Breast epithelium (tissue), 3 donors: Measurements from ENCODE around the gene SRRM2.

ENCODE experiments used
- CTCF ChIP-seq, 3 donors: fragments of 450-650 bp; IDR thresholded peaks; one replicate each; pipeline ENCODE4 v1.5.1; 2016 to 2017; ENCODE audit warnings: antibody characterized with exemption in 3 of 3, mild to moderate bottlenecking in 3 of 3, moderate library complexity in 3 of 3
- POLR2A ChIP-seq: fragments of 450-650 bp; IDR thresholded peaks from one replicate; pipeline ENCODE4 v1.6.1; 2016; ENCODE audit warnings: antibody characterized with exemption, mild to moderate bottlenecking, moderate library complexity

DNA sequence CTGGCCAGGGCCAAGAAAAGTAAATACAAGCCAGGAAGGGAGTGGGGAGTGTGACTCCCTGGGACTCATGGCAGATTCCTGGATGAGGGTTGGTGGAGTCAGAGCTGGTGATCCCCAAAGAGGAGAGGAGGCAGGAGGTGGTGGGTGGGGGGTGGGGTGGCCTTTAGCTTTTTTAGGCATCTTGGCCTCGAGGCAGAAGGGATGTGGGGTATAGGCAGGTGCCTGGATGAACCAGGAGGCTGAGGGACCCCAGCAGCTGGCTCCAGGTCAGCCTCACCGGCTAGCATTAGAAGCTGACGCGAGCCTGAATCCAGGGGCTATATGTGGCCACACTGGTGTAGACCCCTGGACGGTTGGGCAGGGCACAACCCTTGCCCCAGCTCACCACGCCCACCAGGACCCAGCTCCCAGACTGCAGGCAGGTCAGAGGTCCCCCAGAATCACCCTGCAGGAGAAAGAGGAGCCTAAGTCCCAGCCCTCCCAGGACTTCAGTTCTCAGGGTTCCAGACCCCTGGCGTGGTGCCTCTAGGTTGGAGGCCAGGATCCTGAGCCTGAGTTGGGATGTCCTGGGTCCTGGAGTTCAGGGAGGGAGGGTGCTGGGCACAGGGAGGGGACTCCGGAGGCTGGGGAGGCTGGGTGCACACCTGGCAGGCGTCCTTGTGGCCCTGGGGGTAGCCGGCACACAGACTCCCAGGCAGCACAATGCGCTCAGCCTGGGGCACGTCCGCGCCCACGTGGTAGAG is 32.1 kb downstream of the SRRM2 start:
- TF ChIP-seq CTCF (IDR thresholded peaks at IDR 0.05): no peak
- no peak for TF ChIP-seq POLR2A
